Middle frontal gyrus (tissue), 1 donor: Measurements from ENCODE around the gene IPCEF1.
"Not testable (repeated sequence)": the region's sequence is repeated elsewhere in the genome, so short reads cannot be mapped to it uniquely, and the experiment has no call there.

Experiments
- DNase-seq: peaks from one replicate; pipeline ENCODE4 v3.0.0-alpha.2; 2015; ENCODE audit warnings: low spot score; ENCODE audit errors: extremely low spot score

IPCEF1 gene

GRCh38 chr6:154227862-154228520 is 128.6 kb downstream of the IPCEF1 start:
- no peak for DNase-seq

- DNase-seq: no peak
These were observed 130.1 kb downstream of the IPCEF1 start for GRCh38 chr6:154226461-154226860.

GRCh38 chr6:154223296-154223695 is 133.3 kb downstream of the IPCEF1 start:
- DNase-seq: no peak

- no peak for DNase-seq
These were observed 133.9 kb downstream of the IPCEF1 start for GRCh38 chr6:154222716-154223115.

GRCh38 chr6:154219250-154219649 is 137.4 kb downstream of the IPCEF1 start:
- no peak for DNase-seq

GRCh38 chr6:154218787-154219186 is 137.8 kb downstream of the IPCEF1 start:
- no peak for DNase-seq

GRCh38 chr6:154218301-154218700 is 138.3 kb downstream of the IPCEF1 start:
- no peak for DNase-seq

GRCh38 chr6:154213782-154214181 is 142.8 kb downstream of the IPCEF1 start:
- no peak for DNase-seq

GRCh38 chr6:154210678-154211077 is 145.9 kb downstream of the IPCEF1 start:
- DNase-seq: no peak

GRCh38 chr6:154209555-154209954 is 147.0 kb downstream of the IPCEF1 start:
- no peak for DNase-seq

- no peak for DNase-seq
These were observed 149.6 kb downstream of the IPCEF1 start for GRCh38 chr6:154206996-154207395.

GRCh38 chr6:154206141-154206540 is 150.5 kb downstream of the IPCEF1 start:
- DNase-seq: no peak

- no peak for DNase-seq
These were observed 153.6 kb downstream of the IPCEF1 start for GRCh38 chr6:154202958-154203357.

- no peak for DNase-seq
These were observed 154.3 kb downstream of the IPCEF1 start for GRCh38 chr6:154202339-154202738.

- DNase-seq: not testable (repeated sequence)
These were observed 154.9 kb downstream of the IPCEF1 start for GRCh38 chr6:154201688-154202087.

- DNase-seq: no peak
These were observed 159.3 kb downstream of the IPCEF1 start for GRCh38 chr6:154197196-154197860.

- no peak for DNase-seq
These were observed 160.2 kb downstream of the IPCEF1 start for GRCh38 chr6:154196333-154196885.

GRCh38 chr6:154187714-154188113 is 168.9 kb downstream of the IPCEF1 start:
- DNase-seq: no peak

- no peak for DNase-seq
These were observed 169.4 kb downstream of the IPCEF1 start for GRCh38 chr6:154187203-154187602.

- DNase-seq: no peak
These were observed 177.2 kb downstream of the IPCEF1 start for GRCh38 chr6:154179434-154179833.

- not testable (repeated sequence) for DNase-seq
These were observed 184.2 kb downstream of the IPCEF1 start for GRCh38 chr6:154172393-154172792.

- no peak for DNase-seq
These were observed 186.5 kb downstream of the IPCEF1 start for GRCh38 chr6:154170106-154170505.
